ENCODE data around the gene GRIK3.
"Not testable (repeated sequence)": the region's sequence is repeated elsewhere in the genome, so short reads cannot be mapped to it uniquely, and the experiment has no call there.

GRIK3 gene

DNA sequence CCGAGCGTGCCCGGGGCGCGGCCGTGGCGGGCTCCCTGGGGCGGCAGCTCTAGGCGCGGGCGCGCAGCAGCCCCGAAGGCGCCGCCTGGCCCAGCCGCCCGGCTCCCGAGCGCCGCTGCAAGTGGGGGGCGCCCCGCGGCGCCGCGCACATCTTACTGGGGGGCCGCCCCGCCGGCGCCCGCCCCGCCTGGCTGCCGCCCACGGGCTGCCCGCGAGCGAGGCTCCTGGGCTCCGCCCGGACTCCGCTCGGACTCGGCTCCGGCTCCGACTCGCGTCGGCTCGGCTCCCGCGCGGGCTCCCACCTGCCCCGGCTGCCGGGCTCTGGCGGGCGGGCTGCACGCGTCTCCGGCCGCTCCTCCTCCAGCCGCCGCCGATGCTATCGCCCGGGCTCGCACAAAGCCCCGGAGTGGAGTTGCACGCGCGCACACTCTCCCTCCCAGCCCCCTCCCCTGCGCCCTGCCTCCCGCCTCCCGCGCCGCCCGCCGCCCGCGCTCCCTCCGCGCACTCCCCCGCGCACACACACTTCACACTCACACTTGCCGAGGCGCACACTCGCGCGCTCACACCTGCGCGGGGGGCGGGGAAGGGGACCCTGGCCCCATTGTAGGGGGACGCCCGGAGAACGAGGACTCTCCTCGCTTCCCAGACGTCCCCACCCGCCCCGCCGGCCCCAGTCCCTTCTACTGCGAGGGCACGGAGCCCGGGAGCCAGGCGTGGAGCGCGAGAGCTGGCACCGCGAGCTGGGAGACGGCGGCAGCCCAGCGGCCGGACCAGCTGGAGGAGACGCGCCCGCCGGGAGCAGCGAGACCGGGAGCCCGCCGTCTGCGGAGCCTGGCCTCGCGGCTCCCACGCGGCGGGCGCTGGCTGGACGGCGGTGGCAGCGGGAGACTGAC lies at the start of gene GRIK3:
Gene GRIK3 (minus strand): TSS at position 395 of the 893 bp plus-strand sequence. CDS start 407 bp downstream, outside the sequence.
- DNase-seq (ENCODE audit: low spot score), result no peak

- DNase-seq (ENCODE audit: low spot score), result no peak
Observed at GRCh38 chr1:37084013-37084412, 49.7 kb upstream of the GRIK3 start.

DNA sequence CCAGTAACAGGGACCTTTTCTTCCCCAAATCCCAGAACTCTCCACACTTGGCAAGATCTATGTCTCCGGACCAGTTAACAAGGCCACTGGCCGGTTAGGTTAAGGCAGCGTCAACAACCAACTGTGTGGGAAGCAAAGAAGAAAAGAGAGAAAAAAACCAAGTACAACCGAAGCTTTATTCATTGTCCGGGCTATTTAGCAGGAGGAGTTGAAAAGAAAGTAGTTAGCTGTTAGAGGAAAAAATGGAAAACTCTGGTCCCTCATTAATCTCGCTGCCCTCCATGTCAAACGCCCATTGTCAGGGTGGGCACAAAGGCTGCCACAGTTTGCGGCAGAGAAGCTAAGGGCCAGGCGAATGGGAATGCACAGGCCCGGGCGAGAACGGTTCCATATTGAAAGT lies 49.3 kb upstream of the GRIK3 start:
- DNase-seq (ENCODE audit: low spot score), result no peak

DNA sequence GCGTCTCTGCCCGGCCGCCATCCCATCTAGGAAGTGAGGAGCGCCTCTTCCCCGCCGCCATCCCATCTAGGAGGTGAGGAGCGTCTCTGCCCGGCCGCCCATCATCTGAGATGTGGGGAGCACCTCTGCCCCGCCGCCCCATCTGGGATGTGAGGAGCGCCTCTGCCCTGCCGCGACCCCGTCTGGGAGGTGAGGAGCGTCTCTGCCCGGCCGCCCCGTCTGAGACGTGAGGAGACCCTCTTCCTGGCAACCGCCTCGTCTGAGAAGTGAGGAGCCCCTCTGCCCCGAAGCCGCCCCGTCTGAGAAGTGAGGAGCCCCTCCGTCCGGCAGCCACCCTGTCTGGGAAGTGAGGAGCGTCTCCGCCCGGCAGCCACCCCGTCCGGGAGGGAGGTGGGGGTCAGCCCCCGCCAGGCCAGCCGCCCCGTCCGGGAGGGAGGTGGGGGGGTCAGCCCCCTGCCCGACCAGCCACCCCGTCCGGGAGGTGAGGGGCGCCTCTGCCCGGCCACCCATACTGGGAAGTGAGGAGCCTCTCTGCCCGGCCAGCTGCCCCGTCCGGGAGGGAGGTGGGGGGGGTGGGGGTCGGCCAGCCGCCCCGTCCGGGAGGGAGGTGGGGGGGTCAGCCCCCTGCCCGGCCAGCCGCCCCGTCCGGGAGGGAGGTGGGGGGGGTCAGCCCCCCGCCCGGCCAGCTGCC lies 46.1 kb upstream of the GRIK3 start:
- not testable (repeated sequence) for DNase-seq (ENCODE audit: low spot score)

- DNase-seq (ENCODE audit: low spot score), result no peak
Observed at GRCh38 chr1:37078866-37079265, 44.6 kb upstream of the GRIK3 start.

DNA sequence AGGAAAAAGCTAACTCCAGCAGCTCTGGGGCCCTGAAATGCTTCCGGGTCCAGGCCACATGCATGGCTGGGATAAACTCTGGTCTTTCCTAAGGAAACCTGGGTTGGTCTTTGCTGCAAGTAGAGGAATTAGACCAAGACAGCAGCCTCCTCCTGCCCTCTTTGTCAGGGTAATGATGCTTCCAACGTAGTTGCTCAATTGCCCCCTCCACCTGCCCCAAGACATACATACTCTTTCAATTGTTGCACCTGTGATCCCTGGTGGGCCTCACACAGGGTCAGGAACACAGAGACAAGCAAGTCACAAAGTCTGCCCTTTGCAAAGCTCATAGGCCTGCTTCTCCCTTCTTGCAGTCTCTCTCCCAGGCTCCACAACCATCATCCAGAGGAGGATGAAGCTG lies 41.9 kb upstream of the GRIK3 start:
- no peak for DNase-seq (ENCODE audit: low spot score)

DNA sequence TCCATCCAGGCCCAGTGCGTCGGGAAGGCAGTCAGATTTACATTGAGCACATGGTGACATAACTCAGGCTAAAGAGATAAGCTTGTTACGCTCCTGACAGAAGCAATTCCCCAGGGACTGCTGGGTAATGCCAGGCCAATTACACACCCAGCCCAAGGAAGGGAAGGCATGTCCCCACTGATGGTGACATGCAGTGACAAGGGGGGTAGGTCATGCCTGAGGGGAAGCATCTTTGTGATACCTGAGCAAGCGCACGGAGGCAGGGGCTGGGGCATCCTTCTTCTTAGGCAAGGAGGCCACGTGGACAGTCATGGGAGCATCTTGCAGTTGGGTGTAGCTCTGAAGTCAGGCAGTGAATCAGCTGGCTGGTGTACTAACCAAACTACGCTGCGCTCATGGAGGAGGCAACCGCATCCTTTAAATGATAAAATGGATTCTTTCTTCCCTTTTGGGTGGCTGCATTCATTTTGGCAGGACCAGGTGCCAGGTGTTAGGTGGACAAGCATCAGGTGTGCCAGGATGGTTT lies 39.6 kb upstream of the GRIK3 start:
- DNase-seq (ENCODE audit: low spot score), result no peak

DNA sequence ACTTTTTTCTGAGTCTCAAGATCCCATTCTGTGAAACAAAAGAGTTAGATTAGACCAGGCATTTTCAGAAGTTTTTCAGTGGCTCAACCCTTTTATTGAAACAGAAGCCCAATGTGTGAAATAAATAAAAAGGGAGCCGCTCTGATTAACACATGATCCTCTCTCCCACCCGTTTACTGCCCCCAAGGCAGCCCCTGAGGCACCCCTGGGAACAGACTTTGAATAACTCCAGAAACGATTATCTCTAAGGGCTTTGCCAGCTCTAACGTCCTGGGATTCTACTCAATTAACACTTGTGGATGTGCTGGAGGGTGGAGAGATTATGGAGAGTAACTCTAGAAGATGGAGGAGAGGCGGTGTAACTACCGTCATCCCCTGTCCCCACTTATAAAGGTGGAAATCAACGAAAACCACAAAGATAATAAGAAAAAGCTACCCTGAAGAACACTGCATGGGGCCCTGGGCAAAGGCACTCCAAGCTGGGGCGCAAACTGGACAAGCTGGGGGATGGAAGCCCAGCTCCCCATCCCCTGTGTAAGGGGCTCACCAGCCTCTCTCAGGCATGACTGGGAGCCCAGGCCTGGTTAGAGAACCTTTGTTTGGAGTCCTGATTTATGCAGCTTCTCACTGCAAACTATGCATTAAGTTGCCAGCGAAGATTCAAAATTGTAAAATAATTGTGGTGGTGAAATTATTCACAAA lies 39.0 kb upstream of the GRIK3 start:
- DNase-seq (ENCODE audit: low spot score), result no peak

DNA sequence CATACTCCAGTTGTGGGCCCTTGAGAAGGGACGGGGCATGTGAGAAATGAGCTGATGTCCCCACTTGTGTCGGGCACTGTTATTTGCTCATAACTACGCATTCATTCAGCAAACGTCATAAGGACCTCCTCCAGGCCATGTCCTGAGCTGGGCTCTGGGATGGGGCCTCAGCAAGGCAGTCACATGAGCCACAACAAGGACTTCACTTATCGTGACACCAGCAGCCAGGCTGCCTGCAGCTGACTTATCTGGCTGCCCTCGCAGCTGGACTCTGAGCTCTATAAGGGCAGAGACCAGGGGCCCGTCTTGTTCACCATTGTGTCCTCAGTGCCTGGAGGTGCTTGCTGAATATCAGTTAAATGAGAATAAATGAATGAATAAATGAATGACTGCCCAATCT lies 37.5 kb upstream of the GRIK3 start:
- no peak for DNase-seq (ENCODE audit: low spot score)

- no peak for DNase-seq (ENCODE audit: low spot score)
Observed at GRCh38 chr1:37070126-37070525, 35.8 kb upstream of the GRIK3 start.

DNA sequence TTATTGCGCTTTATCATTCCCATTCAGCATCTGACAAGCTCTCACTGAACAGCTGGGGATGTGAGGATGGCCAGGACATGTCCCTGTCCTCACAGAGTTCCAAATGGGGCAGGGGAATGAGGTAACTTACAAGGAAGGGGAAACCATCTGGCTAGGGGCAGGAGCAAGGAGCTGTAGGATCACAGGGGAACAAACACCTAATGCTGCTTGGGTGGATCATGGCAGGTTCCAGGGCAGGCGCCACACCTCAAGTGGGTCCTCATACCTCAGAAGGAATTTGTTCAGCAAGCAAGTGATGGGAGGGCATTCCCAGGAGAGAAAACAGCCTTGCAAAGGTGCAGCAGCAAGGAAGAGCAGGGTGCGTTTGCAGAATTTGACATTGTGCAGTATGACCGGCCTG lies 35.1 kb upstream of the GRIK3 start:
- no peak for DNase-seq (ENCODE audit: low spot score)

GRCh38 chr1:37068897-37069296 lies 34.6 kb upstream of the GRIK3 start:
- no peak for DNase-seq (ENCODE audit: low spot score)

DNA sequence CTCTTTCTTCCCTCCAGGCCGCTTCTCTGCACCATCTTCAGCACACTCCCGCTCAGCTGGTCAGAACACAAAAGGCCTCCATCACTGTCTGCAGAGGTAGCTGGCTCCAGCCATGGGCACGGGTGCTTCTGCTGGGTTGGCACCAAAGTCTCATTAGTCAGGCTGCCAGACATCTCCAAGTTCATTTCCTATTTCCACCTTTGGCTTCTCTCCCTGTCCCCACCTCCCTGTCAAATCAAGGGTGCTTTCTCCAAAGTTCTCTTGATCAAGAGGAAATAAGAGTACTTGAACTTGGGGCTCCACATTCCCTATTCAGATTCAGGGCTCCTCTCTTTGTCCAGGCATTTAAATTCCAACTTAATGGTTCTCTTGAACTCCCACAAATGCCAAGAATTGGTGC lies 33.9 kb upstream of the GRIK3 start:
- no peak for DNase-seq (ENCODE audit: low spot score)

DNA sequence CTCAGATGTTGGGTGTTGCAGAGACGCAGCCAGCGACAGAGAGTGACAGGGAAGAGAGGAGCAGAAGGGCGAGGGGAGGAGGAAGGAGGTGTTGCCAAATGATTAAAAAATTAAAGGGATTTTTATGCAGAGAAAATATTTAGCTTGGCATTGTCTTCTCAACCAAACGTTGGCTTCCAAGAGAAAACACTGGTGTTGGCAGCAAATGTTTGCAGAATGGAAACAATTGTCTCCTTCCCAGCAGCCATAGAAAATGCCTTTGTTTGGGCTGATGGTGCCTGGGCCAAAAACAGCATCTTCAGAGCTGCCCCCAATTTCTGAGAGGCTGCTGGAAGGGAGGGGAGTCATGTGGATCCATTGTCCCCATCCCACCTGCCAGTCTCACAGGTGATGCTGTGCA lies 29.7 kb upstream of the GRIK3 start:
- DNase-seq (ENCODE audit: low spot score), result no peak

DNA sequence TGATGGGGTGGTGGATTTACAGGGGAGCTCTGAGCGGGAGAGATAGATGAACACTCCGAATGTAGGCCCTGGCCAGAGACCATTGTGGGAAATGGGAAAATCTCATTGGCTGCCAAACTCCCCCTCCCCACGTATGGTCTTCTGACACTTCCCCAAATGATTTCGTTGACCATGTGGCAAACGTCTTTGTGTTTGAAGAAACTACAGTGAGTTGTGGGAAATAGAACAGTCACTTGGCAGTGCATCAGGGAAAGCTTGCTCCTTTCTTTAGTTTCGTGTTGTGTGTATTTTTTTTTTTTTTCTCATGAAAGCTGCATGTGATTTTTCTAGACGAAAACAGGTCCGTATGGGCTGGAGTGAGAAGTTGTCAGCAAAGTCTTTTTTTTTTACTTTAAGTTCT lies 25.0 kb upstream of the GRIK3 start:
- DNase-seq (ENCODE audit: low spot score), result no peak

DNA sequence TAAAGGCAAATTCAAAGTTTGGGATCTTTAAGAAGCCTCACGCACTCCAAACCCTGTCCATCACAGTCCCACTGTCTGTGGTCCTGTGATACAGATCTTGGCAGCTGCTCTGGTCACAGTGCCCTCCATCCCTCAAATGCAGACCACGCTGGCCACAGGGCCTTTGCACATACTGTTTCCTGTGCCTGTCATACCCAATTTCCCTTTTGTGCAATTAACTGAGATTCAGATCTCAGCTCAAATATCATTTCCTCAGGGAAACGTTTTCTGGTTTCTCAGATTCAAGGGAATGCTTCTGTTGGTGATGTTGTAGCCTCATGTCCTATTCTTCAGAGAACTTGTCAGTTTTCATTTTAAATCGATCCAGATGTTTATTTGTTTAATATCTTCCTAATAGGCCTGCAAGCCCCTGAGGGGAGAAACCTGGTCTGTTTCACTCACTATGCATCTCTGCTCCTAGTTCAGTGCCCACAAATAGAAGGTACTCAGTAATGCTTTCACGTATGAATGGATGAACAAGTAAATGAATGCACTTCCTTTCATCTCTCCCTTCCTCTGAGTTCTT lies 24.2 kb upstream of the GRIK3 start:
- DNase-seq (ENCODE audit: low spot score), result no peak

- no peak for DNase-seq (ENCODE audit: low spot score)
Observed at GRCh38 chr1:37056325-37056724, 22.0 kb upstream of the GRIK3 start.

DNA sequence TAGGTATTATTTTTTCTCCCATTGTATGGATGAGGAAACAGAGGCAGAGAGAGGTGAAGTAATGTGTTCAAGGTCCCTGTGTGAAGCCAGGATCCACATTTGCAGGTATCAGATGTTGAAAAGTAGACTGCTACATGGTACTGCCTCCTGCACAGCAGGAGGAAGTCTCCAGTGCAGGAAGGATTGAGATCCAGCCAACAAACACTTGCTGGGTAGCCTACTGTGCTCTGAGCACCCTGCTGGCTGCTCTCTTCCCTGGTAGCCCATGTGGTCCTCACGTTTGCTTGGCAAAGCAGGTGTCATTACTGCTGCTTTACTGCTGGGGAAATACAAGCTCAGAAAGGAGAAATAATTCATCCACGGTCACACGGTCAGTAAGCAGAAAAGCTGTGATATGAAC lies 21.3 kb upstream of the GRIK3 start:
- DNase-seq (ENCODE audit: low spot score), result no peak

DNA sequence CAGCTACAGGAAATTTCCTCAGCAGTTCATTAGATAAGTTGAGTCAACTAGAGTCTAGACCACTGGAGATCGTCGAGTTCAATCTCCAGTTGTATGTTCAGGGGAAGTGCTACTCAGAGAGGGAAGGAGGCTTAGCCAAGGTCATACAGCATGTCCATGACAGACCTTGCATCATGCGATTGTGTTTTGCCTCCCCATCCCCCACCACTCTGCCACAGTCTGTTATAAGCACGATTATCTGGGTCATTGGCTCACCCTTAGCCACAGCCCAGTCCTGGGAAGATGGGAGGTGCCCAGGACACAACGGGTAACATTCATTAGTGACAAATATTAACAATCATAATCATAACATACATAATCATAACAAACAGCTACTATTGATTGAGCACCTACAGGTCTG lies 18.9 kb upstream of the GRIK3 start:
- no peak for DNase-seq (ENCODE audit: low spot score)

DNA sequence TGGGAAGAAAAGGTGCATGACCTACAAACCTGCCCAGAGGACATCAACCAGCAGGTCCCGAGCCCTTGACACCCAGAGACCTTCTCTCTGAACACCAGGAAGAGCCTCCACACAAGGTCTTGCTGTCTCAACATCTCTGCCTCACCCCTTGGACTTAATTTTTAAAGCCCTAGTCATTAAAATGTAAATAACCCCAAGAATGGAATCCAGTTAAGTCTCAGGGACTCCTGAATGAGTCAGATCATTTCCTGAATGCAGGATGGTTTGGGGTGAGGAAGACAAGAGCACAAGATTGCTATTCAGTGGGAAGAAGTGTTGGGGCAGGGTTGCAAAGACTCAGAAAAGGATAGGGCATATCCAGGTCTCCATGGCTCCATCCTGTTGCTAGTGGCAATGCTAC lies 17.8 kb upstream of the GRIK3 start:
- DNase-seq (ENCODE audit: low spot score), result no peak

DNA sequence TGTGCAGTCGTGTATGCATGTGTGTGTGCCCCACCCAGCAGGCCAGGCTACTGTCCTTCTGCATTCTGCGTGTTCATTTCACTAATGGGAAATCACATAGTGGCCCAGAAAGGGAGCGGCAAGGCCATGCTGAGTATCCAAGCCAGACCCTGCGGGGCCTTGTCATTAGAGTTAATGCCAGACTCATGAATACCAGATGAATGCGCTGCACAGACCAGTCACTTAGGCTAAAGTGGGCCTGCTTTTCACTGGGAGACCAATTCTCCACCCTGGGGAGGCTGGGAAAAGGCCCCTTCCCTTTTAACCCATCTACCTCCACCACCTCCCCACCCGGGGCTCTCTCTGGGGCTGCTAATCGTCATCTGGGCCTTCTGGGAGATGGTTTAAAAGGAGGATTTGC lies 17.0 kb upstream of the GRIK3 start:
- no peak for DNase-seq (ENCODE audit: low spot score)

GRCh38 chr1:37047542-37047941 lies 13.2 kb upstream of the GRIK3 start:
- DNase-seq (ENCODE audit: low spot score), result no peak
